GM06990 (cell line): ENCODE results near the gene SLAMF7.

Experiments
- DNase-seq: peaks from one replicate; pipeline ENCODE4 v3.0.0-alpha.2; 2011; ENCODE audit not compliant: insufficient read length; ENCODE audit errors: extremely low read depth
- H3K27me3 ChIP-seq: replicated peaks from 2 replicates; pipeline ENCODE4 v1.6.0; 2011; ENCODE audit warnings: low read length; ENCODE audit not compliant: control insufficient read depth, insufficient read depth
- H3K36me3 ChIP-seq: 2 replicates; pipeline ENCODE4 v1.5.1; 2011; ENCODE audit warnings: low read length; ENCODE audit not compliant: control insufficient read depth, insufficient read depth
- H3K4me3 ChIP-seq: replicated peaks from 2 replicates; pipeline ENCODE4 v1.5.1; 2011; ENCODE audit warnings: low read depth, mild to moderate bottlenecking, control low read depth, low read length
- CTCF ChIP-seq: IDR thresholded peaks from 2 replicates; pipeline ENCODE4 v1.5.1; 2011; ENCODE audit warnings: low read length, control low read depth, mild to moderate bottlenecking, inconsistent platforms; ENCODE audit not compliant: insufficient read depth, poor library complexity, severe bottlenecking

Gene SLAMF7

GRCh38 chr1:160722726-160723125 lies 16.3 kb upstream of the SLAMF7 start:
- DNase-seq: no peak
- Histone ChIP-seq H3K4me3 (no peak overlapping the region), H3K36me3 (no peaks in the 10 kb centered on the region; the same call in 1 of the 2 replicates), H3K27me3 (no peaks in the 10 kb centered on the region)
- TF ChIP-seq CTCF: no peak

- H3K27me3 ChIP-seq: no peaks in the 10 kb centered on the region
- H3K36me3 ChIP-seq: no peaks in the 10 kb centered on the region; the same call in 1 of the 2 replicates
- no peak overlapping the region for H3K4me3 ChIP-seq
- no peak for DNase-seq
- no peak for TF ChIP-seq CTCF
These were observed 15.7 kb upstream of the SLAMF7 start for GRCh38 chr1:160723332-160723731.

GRCh38 chr1:160724465-160725242 lies 14.4 kb upstream of the SLAMF7 start:
- Histone ChIP-seq H3K4me3 (no peak overlapping the region), H3K27me3 (no peaks in the 10 kb centered on the region), H3K36me3 (no peaks in the 10 kb centered on the region; the same call in 1 of the 2 replicates)
- DNase-seq: no peak
- TF ChIP-seq CTCF: no peak

GRCh38 chr1:160726114-160726497 lies 12.9 kb upstream of the SLAMF7 start:
- Histone ChIP-seq H3K27me3 (no peaks in the 10 kb centered on the region), H3K4me3 (no peak overlapping the region), H3K36me3 (no peaks in the 10 kb centered on the region)
- DNase-seq: no peak
- TF ChIP-seq CTCF: no peak

- DNase-seq: peak; percentile 39
- Histone ChIP-seq H3K36me3 (no peaks in the 10 kb centered on the region), H3K4me3 (no peak overlapping the region), H3K27me3 (no peaks in the 10 kb centered on the region)
- TF ChIP-seq CTCF: peak; percentile 75
These were observed 12.3 kb upstream of the SLAMF7 start for GRCh38 chr1:160726498-160727315.
